Effector CD4-positive, alpha-beta T cell (primary cell): ENCODE results near the gene STK17B.
A peak's percentile ranks its signal among the peaks of the same experiment; 100 is the strongest.

Experiments used
- DNase-seq: peaks from one replicate; pipeline ENCODE4 v3.0.0-alpha.2; 2020

STK17B gene

DNA sequence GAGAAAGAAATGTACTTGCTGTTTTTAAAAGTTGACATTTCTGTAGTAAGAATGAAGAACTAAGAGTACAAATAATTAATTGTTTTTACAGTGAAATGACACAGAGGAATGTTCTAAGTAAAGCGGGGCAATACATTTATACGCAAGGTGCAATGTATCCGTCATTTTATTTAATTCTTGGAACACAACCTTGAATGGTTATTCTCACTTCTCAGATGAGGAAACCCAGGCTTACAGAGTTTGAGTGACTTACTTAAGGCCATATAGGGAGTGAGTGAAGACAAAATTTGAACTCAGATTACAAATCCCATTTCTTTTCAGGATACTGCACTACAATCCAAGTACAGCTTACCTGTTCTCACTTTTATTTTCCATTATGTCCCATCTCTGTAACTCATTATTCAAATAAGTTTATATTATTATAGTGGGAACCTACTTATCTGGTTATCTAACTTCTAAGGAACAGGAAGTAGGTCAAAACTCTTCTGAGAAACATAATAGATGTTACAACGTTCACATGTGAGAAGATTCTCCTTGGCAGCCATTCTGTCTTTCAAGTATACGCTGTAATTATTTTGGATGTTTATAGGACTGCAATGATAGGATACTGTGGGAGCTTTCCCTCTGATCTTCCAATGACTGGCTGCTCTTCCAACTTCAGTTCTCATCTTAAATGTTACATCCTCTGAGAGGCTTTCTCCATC, 12.3 kb upstream of the STK17B start:
- no peak for DNase-seq

DNA sequence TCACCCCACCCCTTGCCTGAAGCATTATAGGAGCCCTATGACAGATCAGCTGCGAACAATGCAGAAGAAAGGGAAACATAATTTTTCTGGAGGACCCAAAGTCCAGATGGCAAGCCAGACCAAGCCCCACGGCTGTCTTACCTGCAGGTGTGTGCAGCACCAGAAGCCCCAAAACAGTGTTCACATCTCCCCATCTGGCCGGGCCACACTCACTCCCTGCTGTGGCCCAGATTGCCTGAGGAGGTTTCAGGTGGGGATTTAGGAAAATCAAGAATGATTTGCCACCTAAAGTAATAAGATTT, 11.7 kb upstream of the STK17B start:
- no peak for DNase-seq

DNA sequence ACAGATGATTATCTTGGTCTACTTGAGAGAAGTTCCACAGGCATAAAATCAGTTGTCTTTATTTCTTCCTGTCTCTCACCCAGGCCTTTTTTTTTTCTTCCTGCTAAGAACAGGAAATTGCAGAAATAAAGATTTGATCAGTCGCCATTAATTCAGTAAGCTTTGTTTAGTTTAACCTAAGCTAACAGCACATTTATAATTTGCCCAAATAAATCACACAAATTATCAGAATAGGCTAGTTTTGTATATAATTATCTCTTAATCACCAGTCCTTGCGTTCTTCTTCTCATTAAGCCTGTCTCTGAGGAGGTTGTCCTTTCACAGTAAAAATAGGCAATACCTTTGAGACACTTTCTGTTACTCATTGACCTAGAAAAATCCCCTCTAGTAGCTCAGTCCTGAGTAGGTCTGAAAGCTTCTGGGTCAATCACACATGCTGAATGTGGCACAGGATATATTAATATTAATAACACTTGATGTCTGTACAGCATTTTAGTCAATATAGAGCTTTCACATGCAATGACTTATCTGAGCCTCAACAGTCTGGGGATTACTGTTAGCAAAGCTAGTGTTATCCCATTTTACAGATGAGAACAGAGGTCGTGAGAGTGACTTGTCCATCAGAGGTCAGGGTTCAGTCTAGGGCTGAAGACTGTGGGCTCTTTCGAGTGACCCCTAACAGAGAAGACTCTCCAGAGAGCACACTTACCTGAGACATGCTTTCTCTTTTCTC, 11.2 kb upstream of the STK17B start:
- DNase-seq, result no peak

DNA sequence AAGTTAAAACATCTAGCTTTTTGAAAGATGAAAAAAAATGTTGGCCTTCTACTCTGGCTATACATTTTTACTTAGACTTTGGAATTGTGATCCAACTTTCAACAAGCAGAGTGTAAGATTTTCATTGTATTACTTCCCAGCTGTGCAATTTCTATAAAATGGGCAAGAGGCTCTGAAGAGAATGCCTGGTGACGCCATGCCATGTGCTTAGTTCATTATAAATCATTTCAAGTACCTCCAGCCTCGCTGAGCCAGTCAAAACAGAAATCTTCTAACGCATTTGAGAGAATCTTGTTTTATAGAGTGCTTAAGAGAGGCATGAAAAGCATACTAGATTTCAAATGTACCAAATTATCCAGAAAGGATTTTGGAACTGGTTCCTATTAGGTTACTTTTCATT, 10.1 kb upstream of the STK17B start:
- no peak for DNase-seq

DNA sequence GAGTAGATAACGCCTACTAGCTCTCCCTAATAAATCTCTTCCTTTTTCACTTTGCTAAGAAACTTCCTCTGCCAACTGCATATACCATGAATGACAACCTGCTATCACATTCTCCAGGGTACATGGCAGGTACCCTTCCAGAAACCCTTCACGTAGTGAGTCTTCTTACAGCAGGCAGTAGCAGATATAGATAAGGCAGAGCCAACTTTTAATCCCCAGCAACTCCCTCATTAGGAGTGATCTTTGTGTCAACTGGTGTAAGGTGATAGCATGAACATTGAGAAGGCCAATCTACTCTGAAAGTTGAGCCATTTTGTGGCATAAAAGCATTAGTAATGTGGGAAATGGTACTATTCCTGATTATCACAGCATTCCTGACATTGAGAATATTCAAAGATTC, 5.7 kb upstream of the STK17B start:
- no peak for DNase-seq

DNA sequence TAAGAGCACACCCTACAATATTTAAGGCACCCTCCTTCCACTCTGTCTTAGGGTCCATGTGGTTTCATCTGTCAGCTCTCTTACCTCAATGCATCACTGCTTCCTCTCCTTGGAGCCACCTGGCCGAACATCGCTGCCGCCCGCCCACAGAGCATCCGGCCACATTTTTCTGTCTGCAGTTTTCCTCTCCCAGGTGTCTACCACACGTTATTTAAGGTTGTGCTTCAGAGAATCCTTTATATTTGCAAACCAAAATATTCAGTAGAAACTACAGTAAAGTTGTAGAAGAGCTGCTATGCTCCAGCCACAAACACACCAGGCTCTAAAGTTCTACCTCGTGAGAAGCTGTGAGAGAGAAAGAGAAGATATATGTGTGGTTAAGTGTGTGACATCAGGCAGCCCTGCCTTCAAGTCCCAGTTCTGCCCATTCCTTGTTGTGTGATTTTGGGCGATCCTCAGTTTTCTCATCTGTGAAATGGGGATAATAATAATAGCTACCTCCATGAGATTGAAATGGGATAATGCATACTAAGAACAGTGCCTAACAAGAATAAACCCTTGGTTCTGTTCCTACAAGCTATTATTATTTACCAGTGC, 4.9 kb upstream of the STK17B start:
- peak; percentile 79 for DNase-seq

DNA sequence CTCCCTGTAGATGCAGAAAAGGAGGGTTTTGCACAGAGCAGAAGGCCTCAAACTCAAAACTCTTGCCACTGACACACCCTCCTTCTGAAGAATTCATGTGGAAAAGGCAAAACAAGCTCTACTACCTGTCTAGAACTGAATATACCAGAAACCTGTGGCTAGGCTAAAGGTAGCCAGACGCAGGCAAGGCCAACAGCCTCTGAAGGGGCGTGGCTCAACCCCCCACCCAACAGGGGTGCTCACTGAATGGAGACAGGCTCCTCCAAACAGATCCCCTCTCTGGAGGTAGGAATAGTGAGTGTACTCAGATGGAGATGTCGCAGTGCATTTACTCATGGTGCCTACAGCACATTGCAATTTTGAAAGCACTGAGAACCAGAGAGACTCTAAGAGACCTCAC, 3.0 kb upstream of the STK17B start:
- DNase-seq, result no peak

DNA sequence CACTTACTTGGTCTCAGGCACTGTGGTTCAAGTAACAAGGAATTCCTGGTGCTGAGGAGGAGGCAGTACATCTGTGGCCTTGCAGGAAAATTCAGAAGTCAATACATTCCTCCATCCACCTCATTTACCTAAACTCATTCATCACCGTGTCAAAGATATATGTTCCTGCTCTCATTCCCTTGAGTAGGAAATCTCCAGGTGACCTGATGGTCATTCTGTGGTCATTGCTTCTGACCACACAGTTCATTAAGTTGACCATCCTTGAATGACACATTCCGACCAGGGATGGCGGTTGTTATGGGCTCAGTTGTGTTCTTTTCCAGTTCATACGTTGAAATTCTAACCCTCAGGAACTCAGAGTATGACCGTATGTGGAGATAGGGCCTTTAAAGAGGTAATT, 2.1 kb upstream of the STK17B start:
- DNase-seq, result no peak

DNA sequence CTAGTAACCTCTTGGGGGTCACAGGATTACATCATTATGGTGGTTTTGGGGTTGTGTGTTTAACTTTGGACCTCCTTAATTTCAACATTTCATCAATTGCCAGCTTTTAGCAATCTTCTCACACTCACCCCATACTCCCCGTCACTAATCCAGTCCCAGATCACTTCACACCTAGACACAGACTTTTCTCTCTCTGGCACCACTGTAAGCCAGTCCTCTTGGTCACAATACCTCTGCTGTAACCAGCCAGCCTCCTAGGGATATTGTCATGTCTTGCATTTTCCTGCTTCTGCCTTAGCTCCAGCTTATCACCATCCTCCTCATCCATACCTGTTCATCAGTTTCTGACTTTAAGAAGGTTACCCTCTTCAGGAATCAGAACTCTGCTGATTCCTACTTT, 1.6 kb upstream of the STK17B start:
- no peak for DNase-seq

DNA sequence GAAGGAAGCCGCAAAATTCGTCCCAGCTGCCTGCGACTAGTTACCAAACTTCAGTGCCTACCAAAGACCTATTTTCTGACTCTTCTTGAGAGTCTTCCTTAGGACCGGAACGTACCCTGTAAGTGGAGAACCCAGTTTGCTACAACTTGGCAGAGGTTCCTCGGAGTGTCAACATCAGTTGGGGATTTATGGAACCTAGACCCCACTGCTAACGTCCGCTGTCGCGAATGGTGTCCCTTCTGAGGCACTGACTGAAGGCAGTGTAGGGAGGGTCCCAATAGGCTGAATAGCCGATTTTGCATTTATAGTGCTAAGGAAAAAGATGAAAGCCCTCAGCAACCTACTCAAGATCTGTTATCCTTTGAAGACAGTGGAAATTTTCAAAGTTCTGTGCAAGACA, 568 bp upstream of the STK17B start:
- DNase-seq, result no peak

DNA sequence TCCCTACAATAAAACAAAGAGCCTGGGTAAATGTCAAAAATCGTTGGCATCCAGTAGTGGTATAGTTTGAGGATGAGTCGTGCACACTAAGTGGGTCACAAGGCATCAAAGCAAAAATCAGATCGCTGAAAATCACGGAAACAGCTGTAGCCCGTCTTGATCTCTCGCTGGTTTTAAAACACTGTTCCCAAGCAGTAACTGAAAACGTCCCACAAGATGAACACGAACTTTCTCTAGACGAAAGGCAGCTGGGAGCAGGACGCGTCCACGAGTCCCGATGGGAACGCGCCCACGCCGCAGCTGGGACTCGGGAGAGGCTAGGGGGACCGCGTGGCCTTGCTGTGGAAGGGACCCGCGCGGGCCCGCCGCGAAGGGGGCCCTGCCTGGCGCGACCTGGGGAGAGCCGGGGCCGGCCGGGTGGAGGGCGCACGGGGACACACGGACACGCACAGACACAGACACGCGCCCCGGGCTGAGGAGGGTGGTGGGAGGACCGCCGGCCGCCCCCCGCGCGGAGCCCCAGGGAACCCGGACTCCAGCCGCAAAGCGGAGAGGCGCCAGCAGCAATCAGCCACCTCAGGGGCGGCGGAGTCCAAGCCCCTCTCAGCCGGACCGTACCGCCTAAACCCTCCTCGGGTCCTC, 651 bp downstream of the STK17B start:
- peak; percentile 38 for DNase-seq

DNA sequence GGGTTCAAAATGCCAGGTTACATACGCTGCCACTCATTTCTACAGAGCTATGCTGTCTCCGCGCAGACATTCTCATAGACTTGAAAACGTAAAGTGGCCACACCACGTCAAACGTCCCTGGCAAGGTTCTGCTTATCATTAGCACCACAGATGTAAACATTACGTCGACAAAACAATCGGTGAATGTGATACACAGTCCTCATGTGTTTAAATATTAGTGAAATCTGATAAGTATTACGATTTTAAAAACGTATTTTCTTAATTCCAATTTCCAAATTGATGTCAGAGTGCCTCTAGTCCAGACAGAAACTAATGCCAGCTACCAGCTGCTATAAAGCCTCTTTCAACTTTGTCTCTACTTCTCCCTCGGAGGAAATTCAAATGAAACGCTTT, 1.2 kb downstream of the STK17B start:
- DNase-seq, result peak; percentile 53

DNA sequence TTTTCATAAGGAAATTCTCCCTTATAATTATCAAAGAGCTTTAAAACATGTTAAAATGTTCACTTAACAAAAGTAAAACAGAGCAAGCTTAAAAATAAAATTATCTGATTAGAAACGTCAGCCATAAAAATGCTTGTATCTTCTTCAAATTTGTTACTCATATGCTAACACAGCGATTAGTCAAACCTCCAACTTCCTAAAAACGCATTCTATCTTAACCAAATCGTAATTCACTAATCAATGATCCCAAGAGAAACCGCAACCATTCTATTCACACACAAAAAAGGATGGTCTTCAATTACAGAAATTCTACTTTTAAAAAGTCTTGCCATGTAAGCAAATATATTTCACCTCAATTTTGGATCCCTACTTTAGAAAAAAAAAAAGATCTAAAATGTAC, 1.9 kb downstream of the STK17B start:
- no peak for DNase-seq

DNA sequence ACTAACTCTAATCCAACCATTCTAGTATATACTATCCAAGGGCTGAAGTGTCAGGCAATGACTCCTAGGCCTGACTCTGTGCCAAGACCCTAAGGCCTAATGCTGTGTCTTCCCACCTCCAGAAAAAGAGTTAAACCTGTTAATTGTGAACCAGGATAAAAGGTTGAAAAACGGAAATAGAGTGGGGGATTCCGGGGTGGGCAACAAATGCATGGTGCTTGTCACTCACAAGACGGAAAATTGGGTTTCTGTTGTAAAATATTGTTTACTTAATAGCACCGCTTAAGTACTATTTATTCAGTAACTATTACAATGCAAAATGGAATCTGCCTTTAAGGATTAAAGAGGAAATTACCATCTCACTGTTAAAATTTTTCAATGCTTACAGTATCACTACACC, 3.2 kb downstream of the STK17B start:
- DNase-seq, result no peak

DNA sequence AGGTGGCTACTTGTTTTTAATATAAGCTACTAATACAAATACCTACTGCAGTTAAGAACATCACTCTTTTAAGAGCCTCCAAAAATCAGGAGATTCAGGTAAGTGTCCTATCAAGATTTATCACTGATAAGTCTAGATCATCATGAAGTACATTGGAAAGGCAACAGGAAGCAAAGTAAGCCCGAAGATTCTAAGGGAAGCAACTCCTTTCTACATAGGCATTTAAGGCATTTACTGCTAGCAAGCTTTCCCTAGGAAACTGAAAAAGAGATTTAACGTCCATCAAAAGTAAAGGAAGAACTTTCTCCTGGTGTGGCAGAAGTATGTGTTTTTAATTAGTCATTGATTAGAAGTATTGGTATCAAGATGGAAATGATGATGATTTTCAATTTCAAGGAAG, 3.7 kb downstream of the STK17B start:
- DNase-seq, result no peak

DNA sequence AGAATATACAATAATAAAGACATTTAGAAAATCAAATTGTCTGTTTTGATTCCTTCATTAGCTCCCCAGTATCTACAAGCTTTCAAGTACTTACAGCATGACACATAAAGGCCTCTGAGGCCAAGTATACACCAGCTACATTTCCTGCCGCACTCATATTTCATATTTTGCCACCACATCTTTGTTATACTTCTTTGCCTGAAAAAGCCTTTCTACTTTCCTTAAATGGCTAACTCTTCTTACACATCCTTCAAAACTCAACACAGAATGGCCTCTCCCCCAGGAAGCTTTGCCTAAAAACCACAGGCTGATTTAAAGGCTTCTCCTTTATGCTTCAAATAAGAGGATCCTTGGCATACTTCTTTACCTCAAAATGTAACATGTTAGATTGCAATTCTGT, 4.5 kb downstream of the STK17B start:
- DNase-seq, result peak; percentile 25

DNA sequence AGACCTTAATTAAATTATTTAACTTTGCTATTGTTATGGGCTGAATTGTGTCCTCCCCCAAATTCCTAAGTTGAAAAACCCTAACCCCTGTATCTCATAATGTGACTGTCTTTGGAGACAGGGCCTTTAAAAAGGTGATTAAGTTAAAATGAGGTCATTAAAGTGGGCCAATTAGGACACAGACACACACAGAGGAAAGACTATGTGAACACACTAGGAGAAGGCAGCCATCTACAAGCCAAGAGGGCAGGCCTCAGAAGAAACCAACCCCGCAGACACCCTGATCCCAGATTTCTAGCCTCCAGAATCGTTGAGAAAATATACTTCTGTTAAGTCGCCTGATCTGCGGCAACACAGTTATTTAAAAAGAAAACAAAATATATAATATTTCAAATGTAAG, 6.4 kb downstream of the STK17B start:
- no peak for DNase-seq

DNA sequence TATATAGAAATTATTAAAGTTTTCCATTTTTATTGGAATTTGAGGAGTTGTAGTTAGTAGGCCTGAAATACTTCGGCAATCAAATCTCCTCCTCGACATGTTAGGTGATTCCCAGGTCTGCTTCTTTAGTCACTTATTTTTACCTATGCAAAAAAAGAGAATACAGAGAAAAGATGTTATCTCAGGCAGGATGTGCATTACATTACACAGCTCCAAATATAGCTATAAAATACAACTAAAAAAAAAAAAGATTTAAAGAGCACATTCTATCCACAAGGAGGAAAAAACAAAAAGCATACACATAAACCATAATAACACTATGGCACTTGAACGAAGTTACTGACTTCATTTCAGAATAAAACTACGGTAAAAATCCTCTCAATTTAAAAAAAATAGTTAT, 8.1 kb downstream of the STK17B start:
- DNase-seq, result no peak

DNA sequence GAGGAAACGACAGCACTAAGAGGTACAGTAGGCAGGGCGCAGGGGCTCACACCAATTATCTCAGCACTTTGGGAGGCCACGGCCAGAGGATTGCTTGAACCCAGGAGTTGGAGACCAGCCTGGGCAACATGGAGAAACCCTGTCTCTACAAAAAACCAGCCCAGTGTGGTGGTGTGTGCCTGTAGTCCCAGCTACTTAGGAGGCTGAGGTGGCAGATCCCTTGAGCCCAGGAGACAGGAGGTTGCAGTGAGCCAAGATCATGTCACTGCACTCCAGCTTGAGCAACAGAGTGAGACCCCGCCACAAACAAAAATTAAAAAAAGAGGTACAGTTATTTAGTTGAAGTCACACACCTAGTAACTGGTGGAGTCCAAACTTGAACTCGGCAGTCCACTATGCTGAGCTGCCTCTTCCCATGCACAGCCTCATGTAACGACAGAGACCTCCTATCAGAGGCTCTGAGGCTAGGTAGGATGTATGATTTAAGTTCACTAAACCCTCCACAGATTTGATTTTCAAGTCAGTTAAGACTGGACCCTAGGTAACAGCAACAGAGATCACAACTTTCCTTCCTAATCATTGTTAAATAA, 8.7 kb downstream of the STK17B start:
- no peak for DNase-seq

DNA sequence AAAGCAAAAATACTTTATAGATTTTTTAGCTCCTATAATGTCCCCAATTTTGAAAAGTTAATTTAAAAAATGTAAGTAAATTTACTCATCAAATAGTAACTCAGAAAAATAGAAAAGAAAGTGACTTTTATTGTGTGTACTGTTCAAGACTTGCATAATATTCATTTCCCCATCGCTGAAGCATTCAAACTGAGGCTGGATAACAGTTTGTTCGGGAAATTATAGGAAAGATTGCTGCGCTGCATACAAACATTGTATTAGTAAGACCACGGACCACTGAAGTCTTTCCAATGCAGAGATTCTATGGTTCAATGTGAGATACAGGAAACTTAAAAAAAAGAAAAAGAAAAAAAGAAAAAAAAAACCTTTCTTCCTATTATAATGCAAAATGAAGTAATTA, 10.4 kb downstream of the STK17B start:
- no peak for DNase-seq

DNA sequence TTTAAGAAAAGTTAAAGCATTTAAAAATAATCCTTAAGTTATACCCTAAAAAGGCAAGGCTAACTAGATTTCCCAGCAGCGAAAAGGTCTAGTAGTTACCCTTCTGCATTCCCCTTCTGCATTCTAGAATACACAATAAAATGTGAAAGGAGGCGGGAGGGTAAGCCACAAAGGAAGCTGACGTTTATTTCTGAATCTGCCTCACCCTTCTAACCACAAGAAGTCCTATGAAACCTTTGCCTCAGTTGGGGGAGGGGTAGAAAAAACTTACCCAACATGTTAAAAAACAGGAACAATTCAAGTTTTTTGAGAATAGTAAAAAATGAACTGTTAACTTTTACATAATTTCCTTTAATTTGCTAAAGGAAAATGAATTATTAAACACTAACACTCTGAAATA, 11.3 kb downstream of the STK17B start:
- DNase-seq, result peak; percentile 65

DNA sequence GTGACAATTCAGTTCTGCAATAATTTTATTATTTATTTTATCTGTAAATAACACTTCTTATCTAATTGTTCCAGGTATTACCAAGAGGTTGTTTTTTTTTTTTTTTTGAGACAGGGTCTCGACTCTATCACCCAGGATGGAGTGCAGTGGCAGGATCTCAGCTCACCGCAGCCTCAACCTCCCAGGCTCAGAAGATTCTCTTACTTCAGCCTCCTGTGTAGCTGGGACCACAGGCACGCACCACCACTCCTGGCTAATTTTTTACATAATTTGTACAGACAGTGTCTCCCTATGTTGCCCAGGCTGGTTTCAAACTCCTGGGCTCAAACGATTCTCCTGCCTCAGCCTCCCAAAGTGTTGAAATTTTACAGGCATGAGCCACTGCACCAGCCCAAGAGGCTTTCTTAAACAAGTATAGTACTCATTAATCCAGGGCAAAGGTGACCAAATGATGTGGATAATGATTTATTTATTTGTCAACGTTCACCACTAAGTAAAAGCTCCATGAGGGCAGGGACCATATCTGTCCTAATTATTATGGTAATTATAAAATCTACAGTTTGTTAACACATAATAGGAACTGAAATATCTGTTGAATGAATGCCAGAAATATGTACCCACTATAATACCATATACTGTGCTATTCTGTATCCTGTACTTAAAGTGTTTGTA, 12.0 kb downstream of the STK17B start:
- DNase-seq, result no peak

DNA sequence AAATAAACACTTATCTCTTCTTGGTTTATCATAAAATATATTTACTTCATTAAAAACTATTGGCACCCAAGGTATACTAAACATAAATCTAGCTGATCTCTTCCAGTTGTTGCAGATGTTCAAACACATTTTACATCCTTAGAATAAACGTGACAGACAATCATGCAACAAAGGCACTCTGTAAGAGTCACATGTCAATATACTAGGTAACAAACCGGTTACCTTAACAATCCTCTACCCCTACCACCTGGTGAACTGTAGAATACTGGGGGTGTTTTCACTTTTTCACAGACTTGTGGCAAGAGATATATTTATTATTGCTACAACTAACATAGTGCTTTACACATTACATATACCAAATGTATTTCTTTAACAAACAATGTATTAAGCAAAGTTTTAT, 15.8 kb downstream of the STK17B start:
- DNase-seq, result no peak
